K562 (cell line): ENCODE data around the gene SEPHS1. TPM values are rescaled to one million over a fixed set of nuclear protein-coding genes. Genes with fewer than 3 reads are reported as not detected.
A peak's percentile ranks its signal among the peaks of the same experiment; 100 is the strongest.

Source experiments
- CBFA2T2 ChIP-seq: fragments of 450-650 bp; conservative IDR thresholded peaks from 2 replicates; pipeline ENCODE4 v1.6.1; 2017; ENCODE audit warnings: mild to moderate bottlenecking
- CBFA2T3 ChIP-seq: fragments of 450-650 bp; IDR thresholded peaks from 2 replicates; pipeline ENCODE4 v1.6.1; 2017
- FOXP1 ChIP-seq: sonication (generic); formaldehyde crosslinking; IDR thresholded peaks from 2 replicates; pipeline ENCODE4 v1.8.0; 2022; ENCODE audit warnings: mild to moderate bottlenecking, missing genetic modification reagents
- HMG20B ChIP-seq: fragments of 250-450 bp; sonication (Bioruptor Pico); IDR thresholded peaks from 2 replicates; pipeline ENCODE4 v1.5.0; 2021; ENCODE audit warnings: mild to moderate bottlenecking
- HMGN3 ChIP-seq: IDR thresholded peaks from 2 replicates; pipeline ENCODE4 v1.6.1; 2011; ENCODE audit warnings: borderline replicate concordance, low read depth, mild to moderate bottlenecking, mixed read lengths, low read length; ENCODE audit not compliant: insufficient read length; ENCODE audit errors: extremely low read depth
- HNRNPLL ChIP-seq: fragments of 200-400 bp; formaldehyde crosslinking; IDR thresholded peaks from 2 replicates; pipeline ENCODE4 v1.6.1; 2017; ENCODE audit warnings: low read length, low read depth, mild to moderate bottlenecking; ENCODE audit not compliant: poor library complexity, severe bottlenecking
- MYNN ChIP-seq, 2 experiments: sonication (generic); formaldehyde crosslinking in 1 of 2; IDR thresholded peaks; 2 replicates each; pipeline versions ENCODE4 v1.5.0 to v1.6.1; 2016 to 2020; ENCODE audit warnings: antibody characterized with exemption in 1 of 2, missing genetic modification reagents in 1 of 2
- NFE2 ChIP-seq: IDR thresholded peaks from 2 replicates; pipeline ENCODE4 v1.6.1; 2014; ENCODE audit warnings: antibody characterized with exemption, low read depth
- NR2F6 ChIP-seq: fragments of 450-650 bp; formaldehyde crosslinking; IDR thresholded peaks from 2 replicates; pipeline ENCODE4 v1.4.0; 2020; ENCODE audit warnings: mild to moderate bottlenecking
- NRF1 ChIP-seq, 2 experiments: fragments of 450-650 bp; IDR thresholded peaks in 1 of 2; conservative IDR thresholded peaks in 1 of 2; 2 replicates each; pipeline ENCODE4 v1.6.1; 2014; ENCODE audit warnings: mild to moderate bottlenecking in 2 of 2
- RFX5 ChIP-seq: IDR thresholded peaks from 2 replicates; pipeline ENCODE4 v1.6.1; 2011; ENCODE audit warnings: low read depth, mild to moderate bottlenecking, improper control_type of control experiment, low read length
- RFX7 ChIP-seq: fragments of 250-450 bp; sonication (Bioruptor Pico); IDR thresholded peaks from 2 replicates; pipeline ENCODE4 v1.5.1; 2021; ENCODE audit warnings: mild to moderate bottlenecking
- RNF2 ChIP-seq: sonication (generic); IDR thresholded peaks from 2 replicates; pipeline ENCODE4 v1.6.1; 2016
- STAT5A ChIP-seq: IDR thresholded peaks from 2 replicates; pipeline ENCODE4 v1.6.1; 2012; ENCODE audit warnings: low read length, inconsistent platforms, borderline replicate concordance
- ZC3H8 ChIP-seq: fragments of 450-650 bp; IDR thresholded peaks from 2 replicates; pipeline ENCODE4 v1.6.1; 2017
- ZNF583 ChIP-seq: fragments of 250-450 bp; sonication (Bioruptor Pico); IDR thresholded peaks from 2 replicates; pipeline ENCODE4 v1.4.0; 2020
- ZNF589 ChIP-seq: fragments of 200-800 bp; sonication (Bioruptor generic); IDR thresholded peaks from 2 replicates; pipeline ENCODE4 v1.6.1; 2016; ENCODE audit warnings: low read depth, missing genetic modification characterization, missing compliant biosample characterization
- polyA plus RNA-seq, 8 experiments: library from polyadenylated mRNA; depleted of rRNA in 4 of 8; stranded (reverse) in 5 of 8; unstranded in 3 of 8; fragments of >200 nt; fragmentation: Nextera tagmentation in 2 of 8; fragmentation: Illumina TruSeq in 1 of 8; extraction: Ambion mirVana in 2 of 8; extraction: Trizol in 1 of 8; gene quantifications; 2 replicates each; pipeline versions ENCODE4 v1.2.1 to v1.2.3, GENCODE V29; 2011 to 2014; ENCODE audit warnings: inconsistent platforms in 1 of 8, missing spikeins in 1 of 8
- total RNA-seq, 7 experiments: library from RNA; depleted of rRNA in 6 of 7; stranded (reverse); fragments of >200 nt in 6 of 7; fragmentation: Illumina TruSeq in 2 of 7; extraction: Trizol in 2 of 7; gene quantifications; 2 replicates each; pipeline versions ENCODE4 v1.2.1 to v1.2.3, GENCODE V29; 2011 to 2021; ENCODE audit warnings: low replicate concordance in 1 of 7
- TF ChIP-seq, protein P1 (sequence below): fragments of 450-650 bp; IDR thresholded peaks from 2 replicates; pipeline ENCODE4 v1.6.1; 2016; ENCODE audit warnings: mild to moderate bottlenecking, moderate library complexity
- TF ChIP-seq, protein P2 (sequence below): fragments of 450-650 bp; IDR thresholded peaks from 2 replicates; pipeline ENCODE4 v1.6.1; 2016; ENCODE audit warnings: low read depth, mild to moderate bottlenecking, moderate library complexity

SEPHS1 gene
- total and polyA plus RNA-seq, 9 of the 15 experiments (the other 6 are each of a cell fraction or from before 2014, with no cell fraction given), result 14.7 to 82.8 (median 41.8) TPM

DNA sequence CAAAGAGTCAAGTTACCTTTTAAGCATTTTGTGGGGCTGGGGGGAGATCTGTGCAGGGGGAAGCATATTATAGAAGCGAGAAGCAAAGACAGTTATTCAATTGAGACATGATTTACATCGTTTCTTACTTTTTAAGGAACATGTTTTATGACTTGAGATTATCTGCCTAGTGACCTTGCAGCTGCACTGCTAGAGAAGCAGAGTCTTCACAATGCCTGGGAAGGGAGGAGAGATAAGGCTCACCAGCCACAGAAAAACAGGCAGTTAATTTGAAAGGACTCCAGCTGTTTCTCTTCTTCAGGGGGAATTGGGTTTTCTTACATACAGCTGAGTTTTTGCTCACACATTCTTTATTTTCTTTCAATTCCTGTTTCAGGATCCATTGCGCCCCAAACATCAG lies 79.3 kb downstream of the SEPHS1 start (continued):
- TF ChIP-seq, protein P1, sequence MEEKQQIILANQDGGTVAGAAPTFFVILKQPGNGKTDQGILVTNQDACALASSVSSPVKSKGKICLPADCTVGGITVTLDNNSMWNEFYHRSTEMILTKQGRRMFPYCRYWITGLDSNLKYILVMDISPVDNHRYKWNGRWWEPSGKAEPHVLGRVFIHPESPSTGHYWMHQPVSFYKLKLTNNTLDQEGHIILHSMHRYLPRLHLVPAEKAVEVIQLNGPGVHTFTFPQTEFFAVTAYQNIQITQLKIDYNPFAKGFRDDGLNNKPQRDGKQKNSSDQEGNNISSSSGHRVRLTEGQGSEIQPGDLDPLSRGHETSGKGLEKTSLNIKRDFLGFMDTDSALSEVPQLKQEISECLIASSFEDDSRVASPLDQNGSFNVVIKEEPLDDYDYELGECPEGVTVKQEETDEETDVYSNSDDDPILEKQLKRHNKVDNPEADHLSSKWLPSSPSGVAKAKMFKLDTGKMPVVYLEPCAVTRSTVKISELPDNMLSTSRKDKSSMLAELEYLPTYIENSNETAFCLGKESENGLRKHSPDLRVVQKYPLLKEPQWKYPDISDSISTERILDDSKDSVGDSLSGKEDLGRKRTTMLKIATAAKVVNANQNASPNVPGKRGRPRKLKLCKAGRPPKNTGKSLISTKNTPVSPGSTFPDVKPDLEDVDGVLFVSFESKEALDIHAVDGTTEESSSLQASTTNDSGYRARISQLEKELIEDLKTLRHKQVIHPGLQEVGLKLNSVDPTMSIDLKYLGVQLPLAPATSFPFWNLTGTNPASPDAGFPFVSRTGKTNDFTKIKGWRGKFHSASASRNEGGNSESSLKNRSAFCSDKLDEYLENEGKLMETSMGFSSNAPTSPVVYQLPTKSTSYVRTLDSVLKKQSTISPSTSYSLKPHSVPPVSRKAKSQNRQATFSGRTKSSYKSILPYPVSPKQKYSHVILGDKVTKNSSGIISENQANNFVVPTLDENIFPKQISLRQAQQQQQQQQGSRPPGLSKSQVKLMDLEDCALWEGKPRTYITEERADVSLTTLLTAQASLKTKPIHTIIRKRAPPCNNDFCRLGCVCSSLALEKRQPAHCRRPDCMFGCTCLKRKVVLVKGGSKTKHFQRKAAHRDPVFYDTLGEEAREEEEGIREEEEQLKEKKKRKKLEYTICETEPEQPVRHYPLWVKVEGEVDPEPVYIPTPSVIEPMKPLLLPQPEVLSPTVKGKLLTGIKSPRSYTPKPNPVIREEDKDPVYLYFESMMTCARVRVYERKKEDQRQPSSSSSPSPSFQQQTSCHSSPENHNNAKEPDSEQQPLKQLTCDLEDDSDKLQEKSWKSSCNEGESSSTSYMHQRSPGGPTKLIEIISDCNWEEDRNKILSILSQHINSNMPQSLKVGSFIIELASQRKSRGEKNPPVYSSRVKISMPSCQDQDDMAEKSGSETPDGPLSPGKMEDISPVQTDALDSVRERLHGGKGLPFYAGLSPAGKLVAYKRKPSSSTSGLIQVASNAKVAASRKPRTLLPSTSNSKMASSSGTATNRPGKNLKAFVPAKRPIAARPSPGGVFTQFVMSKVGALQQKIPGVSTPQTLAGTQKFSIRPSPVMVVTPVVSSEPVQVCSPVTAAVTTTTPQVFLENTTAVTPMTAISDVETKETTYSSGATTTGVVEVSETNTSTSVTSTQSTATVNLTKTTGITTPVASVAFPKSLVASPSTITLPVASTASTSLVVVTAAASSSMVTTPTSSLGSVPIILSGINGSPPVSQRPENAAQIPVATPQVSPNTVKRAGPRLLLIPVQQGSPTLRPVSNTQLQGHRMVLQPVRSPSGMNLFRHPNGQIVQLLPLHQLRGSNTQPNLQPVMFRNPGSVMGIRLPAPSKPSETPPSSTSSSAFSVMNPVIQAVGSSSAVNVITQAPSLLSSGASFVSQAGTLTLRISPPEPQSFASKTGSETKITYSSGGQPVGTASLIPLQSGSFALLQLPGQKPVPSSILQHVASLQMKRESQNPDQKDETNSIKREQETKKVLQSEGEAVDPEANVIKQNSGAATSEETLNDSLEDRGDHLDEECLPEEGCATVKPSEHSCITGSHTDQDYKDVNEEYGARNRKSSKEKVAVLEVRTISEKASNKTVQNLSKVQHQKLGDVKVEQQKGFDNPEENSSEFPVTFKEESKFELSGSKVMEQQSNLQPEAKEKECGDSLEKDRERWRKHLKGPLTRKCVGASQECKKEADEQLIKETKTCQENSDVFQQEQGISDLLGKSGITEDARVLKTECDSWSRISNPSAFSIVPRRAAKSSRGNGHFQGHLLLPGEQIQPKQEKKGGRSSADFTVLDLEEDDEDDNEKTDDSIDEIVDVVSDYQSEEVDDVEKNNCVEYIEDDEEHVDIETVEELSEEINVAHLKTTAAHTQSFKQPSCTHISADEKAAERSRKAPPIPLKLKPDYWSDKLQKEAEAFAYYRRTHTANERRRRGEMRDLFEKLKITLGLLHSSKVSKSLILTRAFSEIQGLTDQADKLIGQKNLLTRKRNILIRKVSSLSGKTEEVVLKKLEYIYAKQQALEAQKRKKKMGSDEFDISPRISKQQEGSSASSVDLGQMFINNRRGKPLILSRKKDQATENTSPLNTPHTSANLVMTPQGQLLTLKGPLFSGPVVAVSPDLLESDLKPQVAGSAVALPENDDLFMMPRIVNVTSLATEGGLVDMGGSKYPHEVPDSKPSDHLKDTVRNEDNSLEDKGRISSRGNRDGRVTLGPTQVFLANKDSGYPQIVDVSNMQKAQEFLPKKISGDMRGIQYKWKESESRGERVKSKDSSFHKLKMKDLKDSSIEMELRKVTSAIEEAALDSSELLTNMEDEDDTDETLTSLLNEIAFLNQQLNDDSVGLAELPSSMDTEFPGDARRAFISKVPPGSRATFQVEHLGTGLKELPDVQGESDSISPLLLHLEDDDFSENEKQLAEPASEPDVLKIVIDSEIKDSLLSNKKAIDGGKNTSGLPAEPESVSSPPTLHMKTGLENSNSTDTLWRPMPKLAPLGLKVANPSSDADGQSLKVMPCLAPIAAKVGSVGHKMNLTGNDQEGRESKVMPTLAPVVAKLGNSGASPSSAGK, result no peak
- no peak for TF ChIP-seq ZNF589 (CRISPR knock-in tag)
- TF ChIP-seq STAT5A, result peak; percentile 80
- TF ChIP-seq RNF2, result peak; percentile 41; the same call in 1 of the 2 replicates
- no peak for TF ChIP-seq NRF1 (conservative IDR thresholded peaks at IDR 0.05 in 1 of 2, IDR thresholded peaks at IDR 0.05 in 1 of 2)
- no peak for TF ChIP-seq ZNF583 (CRISPR knock-in tag)
- no peak for TF ChIP-seq HNRNPLL
- no peak for TF ChIP-seq RFX5
- peak; percentile 91 for TF ChIP-seq CBFA2T2
- TF ChIP-seq FOXP1 (CRISPR knock-in tag), result no peak
- TF ChIP-seq NFE2, result peak; percentile 23; the same call in 1 of the 2 replicates
- TF ChIP-seq, protein P2, sequence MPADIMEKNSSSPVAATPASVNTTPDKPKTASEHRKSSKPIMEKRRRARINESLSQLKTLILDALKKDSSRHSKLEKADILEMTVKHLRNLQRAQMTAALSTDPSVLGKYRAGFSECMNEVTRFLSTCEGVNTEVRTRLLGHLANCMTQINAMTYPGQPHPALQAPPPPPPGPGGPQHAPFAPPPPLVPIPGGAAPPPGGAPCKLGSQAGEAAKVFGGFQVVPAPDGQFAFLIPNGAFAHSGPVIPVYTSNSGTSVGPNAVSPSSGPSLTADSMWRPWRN, result no peak
- no peak for TF ChIP-seq HMG20B (CRISPR knock-in tag)
- peak; percentile 93 for TF ChIP-seq CBFA2T3
- TF ChIP-seq MYNN (IDR thresholded peaks at IDR 0.05), result peak; percentile 92
- TF ChIP-seq MYNN (CRISPR knock-in tag; IDR thresholded peaks at IDR 0.05), result no peak
- no peak for TF ChIP-seq RFX7 (CRISPR knock-in tag)
- no peak for TF ChIP-seq HMGN3
- TF ChIP-seq NR2F6, result no peak
- no peak for TF ChIP-seq ZC3H8
